Measurements from ENCODE around the gene IPO7. TPM values are rescaled to one million over a fixed set of nuclear protein-coding genes. Genes with fewer than 3 reads are reported as not detected.
A peak's percentile ranks its signal among the peaks of the same experiment; 100 is the strongest.

The IPO7 gene
- total and polyA plus RNA-seq, 10 of the 15 experiments (the other 5 are each of a cell fraction or from before 2014, with no cell fraction given), result 5.0 to 51.4 (median 30.6) TPM

GRCh38 chr11:9461063-9461759 is 76.8 kb downstream of the IPO7 start (continued):
- peak; percentile 97 for TF ChIP-seq MEF2B (IDR thresholded peaks at IDR 0.05; ENCODE audit: partially characterized antibody, poor library complexity, severe bottlenecking)
- TF ChIP-seq SRF (IDR thresholded peaks at IDR 0.05; ENCODE audit: low read depth in 2 of 2, low read length in 2 of 2), result no peak
- TF ChIP-seq TCF12 (IDR thresholded peaks at IDR 0.05; ENCODE audit: low read depth, low read length), result peak; percentile 51; the same call in 1 of the 2 replicates
- TF ChIP-seq KLF5 (IDR thresholded peaks at IDR 0.05; ENCODE audit: partially characterized antibody), result no peak
- TF ChIP-seq HDAC6 (IDR thresholded peaks at IDR 0.05; ENCODE audit: unreplicated experiment), result peak; percentile 89
- TF ChIP-seq MTA3 (IDR thresholded peaks at IDR 0.05; ENCODE audit: borderline replicate concordance, low read length), result no peak
- 0 out of 2 replicates have a peak, but pooled peaks have one; percentile 43 for TF ChIP-seq TARDBP (IDR thresholded peaks at IDR 0.05; ENCODE audit: borderline replicate concordance)
- no peak for TF ChIP-seq STAT3 (IDR thresholded peaks at IDR 0.05; ENCODE audit: low read depth, low read length)
- TF ChIP-seq ZNF274 (IDR thresholded peaks at IDR 0.05; ENCODE audit: insufficient read depth, insufficient read length), result no peak
- TF ChIP-seq, protein P1, sequence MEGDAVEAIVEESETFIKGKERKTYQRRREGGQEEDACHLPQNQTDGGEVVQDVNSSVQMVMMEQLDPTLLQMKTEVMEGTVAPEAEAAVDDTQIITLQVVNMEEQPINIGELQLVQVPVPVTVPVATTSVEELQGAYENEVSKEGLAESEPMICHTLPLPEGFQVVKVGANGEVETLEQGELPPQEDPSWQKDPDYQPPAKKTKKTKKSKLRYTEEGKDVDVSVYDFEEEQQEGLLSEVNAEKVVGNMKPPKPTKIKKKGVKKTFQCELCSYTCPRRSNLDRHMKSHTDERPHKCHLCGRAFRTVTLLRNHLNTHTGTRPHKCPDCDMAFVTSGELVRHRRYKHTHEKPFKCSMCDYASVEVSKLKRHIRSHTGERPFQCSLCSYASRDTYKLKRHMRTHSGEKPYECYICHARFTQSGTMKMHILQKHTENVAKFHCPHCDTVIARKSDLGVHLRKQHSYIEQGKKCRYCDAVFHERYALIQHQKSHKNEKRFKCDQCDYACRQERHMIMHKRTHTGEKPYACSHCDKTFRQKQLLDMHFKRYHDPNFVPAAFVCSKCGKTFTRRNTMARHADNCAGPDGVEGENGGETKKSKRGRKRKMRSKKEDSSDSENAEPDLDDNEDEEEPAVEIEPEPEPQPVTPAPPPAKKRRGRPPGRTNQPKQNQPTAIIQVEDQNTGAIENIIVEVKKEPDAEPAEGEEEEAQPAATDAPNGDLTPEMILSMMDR (IDR thresholded peaks at IDR 0.05 in 2 of 3, conservative IDR thresholded peaks at IDR 0.05 in 1 of 3; ENCODE audit: control insufficient read depth in 2 of 3, extremely low read depth in 1 of 3, insufficient read depth in 1 of 3, low read depth in 3 of 3, low read length in 3 of 3), result no peak
- no peak for TF ChIP-seq EZH2 (IDR thresholded peaks at IDR 0.05; ENCODE audit: borderline replicate concordance, control insufficient read depth, low read depth, low read length)
- TF ChIP-seq, protein P2, sequence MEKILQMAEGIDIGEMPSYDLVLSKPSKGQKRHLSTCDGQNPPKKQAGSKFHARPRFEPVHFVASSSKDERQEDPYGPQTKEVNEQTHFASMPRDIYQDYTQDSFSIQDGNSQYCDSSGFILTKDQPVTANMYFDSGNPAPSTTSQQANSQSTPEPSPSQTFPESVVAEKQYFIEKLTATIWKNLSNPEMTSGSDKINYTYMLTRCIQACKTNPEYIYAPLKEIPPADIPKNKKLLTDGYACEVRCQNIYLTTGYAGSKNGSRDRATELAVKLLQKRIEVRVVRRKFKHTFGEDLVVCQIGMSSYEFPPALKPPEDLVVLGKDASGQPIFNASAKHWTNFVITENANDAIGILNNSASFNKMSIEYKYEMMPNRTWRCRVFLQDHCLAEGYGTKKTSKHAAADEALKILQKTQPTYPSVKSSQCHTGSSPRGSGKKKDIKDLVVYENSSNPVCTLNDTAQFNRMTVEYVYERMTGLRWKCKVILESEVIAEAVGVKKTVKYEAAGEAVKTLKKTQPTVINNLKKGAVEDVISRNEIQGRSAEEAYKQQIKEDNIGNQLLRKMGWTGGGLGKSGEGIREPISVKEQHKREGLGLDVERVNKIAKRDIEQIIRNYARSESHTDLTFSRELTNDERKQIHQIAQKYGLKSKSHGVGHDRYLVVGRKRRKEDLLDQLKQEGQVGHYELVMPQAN (conservative IDR thresholded peaks at IDR 0.05), result peak; percentile 82
- TF ChIP-seq, protein P3, sequence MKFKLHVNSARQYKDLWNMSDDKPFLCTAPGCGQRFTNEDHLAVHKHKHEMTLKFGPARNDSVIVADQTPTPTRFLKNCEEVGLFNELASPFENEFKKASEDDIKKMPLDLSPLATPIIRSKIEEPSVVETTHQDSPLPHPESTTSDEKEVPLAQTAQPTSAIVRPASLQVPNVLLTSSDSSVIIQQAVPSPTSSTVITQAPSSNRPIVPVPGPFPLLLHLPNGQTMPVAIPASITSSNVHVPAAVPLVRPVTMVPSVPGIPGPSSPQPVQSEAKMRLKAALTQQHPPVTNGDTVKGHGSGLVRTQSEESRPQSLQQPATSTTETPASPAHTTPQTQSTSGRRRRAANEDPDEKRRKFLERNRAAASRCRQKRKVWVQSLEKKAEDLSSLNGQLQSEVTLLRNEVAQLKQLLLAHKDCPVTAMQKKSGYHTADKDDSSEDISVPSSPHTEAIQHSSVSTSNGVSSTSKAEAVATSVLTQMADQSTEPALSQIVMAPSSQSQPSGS (IDR thresholded peaks at IDR 0.05; ENCODE audit: low read length), result no peak
- no peak for TF ChIP-seq USF2 (IDR thresholded peaks at IDR 0.05; ENCODE audit: borderline replicate concordance, low read depth, low read length)
- no peak for TF ChIP-seq HCFC1 (IDR thresholded peaks at IDR 0.05; ENCODE audit: low read length)
- TF ChIP-seq POU2F2 (IDR thresholded peaks at IDR 0.05; ENCODE audit: borderline replicate concordance, low read depth, low read length), result no peak; the same call in 2 of the 3 replicates
- peak; percentile 98 for TF ChIP-seq TAF1 (IDR thresholded peaks at IDR 0.05; ENCODE audit: borderline replicate concordance, low read depth, low read length)
- TF ChIP-seq, protein P4, sequence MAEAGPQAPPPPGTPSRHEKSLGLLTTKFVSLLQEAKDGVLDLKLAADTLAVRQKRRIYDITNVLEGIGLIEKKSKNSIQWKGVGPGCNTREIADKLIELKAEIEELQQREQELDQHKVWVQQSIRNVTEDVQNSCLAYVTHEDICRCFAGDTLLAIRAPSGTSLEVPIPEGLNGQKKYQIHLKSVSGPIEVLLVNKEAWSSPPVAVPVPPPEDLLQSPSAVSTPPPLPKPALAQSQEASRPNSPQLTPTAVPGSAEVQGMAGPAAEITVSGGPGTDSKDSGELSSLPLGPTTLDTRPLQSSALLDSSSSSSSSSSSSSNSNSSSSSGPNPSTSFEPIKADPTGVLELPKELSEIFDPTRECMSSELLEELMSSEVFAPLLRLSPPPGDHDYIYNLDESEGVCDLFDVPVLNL (IDR thresholded peaks at IDR 0.05; ENCODE audit: low read depth, low read length), result no peak
- peak; percentile 79; the same call in 1 of the 2 replicates for TF ChIP-seq RB1 (IDR thresholded peaks at IDR 0.05; ENCODE audit: borderline replicate concordance)
- no peak for TF ChIP-seq FOXK2 (IDR thresholded peaks at IDR 0.05)
- TF ChIP-seq, protein P5, sequence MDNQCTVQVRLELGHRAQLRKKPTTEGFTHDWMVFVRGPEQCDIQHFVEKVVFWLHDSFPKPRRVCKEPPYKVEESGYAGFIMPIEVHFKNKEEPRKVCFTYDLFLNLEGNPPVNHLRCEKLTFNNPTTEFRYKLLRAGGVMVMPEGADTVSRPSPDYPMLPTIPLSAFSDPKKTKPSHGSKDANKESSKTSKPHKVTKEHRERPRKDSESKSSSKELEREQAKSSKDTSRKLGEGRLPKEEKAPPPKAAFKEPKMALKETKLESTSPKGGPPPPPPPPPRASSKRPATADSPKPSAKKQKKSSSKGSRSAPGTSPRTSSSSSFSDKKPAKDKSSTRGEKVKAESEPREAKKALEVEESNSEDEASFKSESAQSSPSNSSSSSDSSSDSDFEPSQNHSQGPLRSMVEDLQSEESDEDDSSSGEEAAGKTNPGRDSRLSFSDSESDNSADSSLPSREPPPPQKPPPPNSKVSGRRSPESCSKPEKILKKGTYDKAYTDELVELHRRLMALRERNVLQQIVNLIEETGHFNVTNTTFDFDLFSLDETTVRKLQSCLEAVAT (IDR thresholded peaks at IDR 0.05), result 0 out of 2 replicates have a peak, but pooled peaks have one; percentile 39

Measured in GM12878 (cell line).